ENCODE results near the gene ARPC5. TPM values are rescaled to one million over a fixed set of nuclear protein-coding genes. Genes with fewer than 3 reads are reported as not detected.

ARPC5 gene
- total and polyA plus RNA-seq, 10 of the 15 experiments (the other 5 are each of a cell fraction or from before 2014, with no cell fraction given), result 238 to 784 (median 309) TPM

DNA sequence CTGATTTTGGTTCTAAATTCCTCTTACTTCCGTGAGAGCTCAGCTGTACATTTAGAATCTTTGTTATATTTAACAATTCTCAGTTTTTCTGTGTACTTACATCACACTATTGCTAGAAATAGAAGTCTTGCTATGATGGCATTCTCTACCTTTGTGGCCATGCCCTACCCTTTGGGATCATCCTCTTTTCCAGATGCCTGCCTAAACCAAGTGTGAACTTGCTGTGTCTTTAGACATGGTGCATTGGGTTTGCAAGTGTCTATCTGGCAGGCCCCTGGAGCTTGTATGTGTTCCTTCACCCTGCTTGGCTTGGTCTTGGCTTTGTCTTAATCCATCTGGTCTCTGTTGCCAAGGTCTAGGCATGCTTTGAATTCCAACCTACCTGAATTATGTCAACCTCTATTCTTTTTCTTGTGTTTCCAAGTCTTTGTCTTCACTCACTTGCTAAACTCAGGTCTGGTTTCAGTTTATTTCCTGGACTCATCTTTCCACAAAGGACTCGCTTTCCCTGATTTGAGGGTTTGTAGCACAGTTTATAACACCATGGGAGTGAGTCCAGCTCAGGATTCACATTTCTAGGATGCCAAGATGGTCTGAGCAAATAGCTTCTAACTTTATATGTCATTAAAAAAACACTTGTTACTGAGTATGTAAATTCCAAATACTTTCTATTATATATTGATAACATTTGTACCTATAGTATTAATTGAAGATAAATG lies 38.2 kb upstream of the ARPC5 start (continued):
- TF ChIP-seq NFYB (IDR thresholded peaks at IDR 0.05; ENCODE audit: insufficient read depth, low read depth, low read length) (no peak), FOXM1 (IDR thresholded peaks at IDR 0.05; ENCODE audit: low read depth, low read length) (no peak)

- intact Hi-C loops (cut with micrococcal nuclease; ENCODE audit: unreplicated experiment), result no loop called here
- no TSS peak for BruUV-seq (replicated peaks)
- no peaks in the 10 kb centered on the region for H3K36me3 ChIP-seq (ENCODE audit: control insufficient read depth in 2 of 2, insufficient read depth in 2 of 2, low read length in 1 of 2)
- no peak overlapping the region for H3K27ac ChIP-seq (ENCODE audit: control insufficient read depth, insufficient read depth)
- no peaks in the 10 kb centered on the region for H3K27me3 ChIP-seq (replicated peaks in 1 of 2; ENCODE audit: control insufficient read depth in 2 of 2, insufficient read depth in 2 of 2, low read length in 1 of 2)
- DNase-seq (ENCODE audit: low read depth, low spot score) (no peak), ATAC-seq (no peak), FAIRE-seq (no peak)
- H3K4me3 ChIP-seq, result no peak overlapping the region
- H3K79me2 ChIP-seq (ENCODE audit: control insufficient read depth, insufficient read depth, low read length), result no peaks in the 10 kb centered on the region
- H3K4me1 ChIP-seq (ENCODE audit: control insufficient read depth, insufficient read depth, low read length), result no peaks in the 10 kb centered on the region
- no peak for TF ChIP-seq ATF7 (IDR thresholded peaks at IDR 0.05; ENCODE audit: low read depth)
- no peak for TF ChIP-seq HCFC1 (IDR thresholded peaks at IDR 0.05; ENCODE audit: low read length)
- TF ChIP-seq FOXM1 (IDR thresholded peaks at IDR 0.05; ENCODE audit: low read depth, low read length), result no peak
- no peak for TF ChIP-seq SMC3 (IDR thresholded peaks at IDR 0.05; ENCODE audit: borderline replicate concordance, low read length)
- TF ChIP-seq, protein P1, sequence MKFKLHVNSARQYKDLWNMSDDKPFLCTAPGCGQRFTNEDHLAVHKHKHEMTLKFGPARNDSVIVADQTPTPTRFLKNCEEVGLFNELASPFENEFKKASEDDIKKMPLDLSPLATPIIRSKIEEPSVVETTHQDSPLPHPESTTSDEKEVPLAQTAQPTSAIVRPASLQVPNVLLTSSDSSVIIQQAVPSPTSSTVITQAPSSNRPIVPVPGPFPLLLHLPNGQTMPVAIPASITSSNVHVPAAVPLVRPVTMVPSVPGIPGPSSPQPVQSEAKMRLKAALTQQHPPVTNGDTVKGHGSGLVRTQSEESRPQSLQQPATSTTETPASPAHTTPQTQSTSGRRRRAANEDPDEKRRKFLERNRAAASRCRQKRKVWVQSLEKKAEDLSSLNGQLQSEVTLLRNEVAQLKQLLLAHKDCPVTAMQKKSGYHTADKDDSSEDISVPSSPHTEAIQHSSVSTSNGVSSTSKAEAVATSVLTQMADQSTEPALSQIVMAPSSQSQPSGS (IDR thresholded peaks at IDR 0.05; ENCODE audit: low read length), result no peak
- no peak for TF ChIP-seq BCL11A (IDR thresholded peaks at IDR 0.05; ENCODE audit: low read depth, low read length)
- no peak for TF ChIP-seq STAT3 (IDR thresholded peaks at IDR 0.05; ENCODE audit: low read depth, low read length)
- TF ChIP-seq RUNX3 (IDR thresholded peaks at IDR 0.05; ENCODE audit: low read length), result no peak
- no peak for TF ChIP-seq SMAD1 (IDR thresholded peaks at IDR 0.05; ENCODE audit: low read depth, partially characterized antibody)
- TF ChIP-seq ZNF217 (IDR thresholded peaks at IDR 0.05), result no peak
- TF ChIP-seq CEBPB (IDR thresholded peaks at IDR 0.05; ENCODE audit: borderline replicate concordance in 1 of 2, low read depth in 2 of 2, low read length in 2 of 2), result no peak
- TF ChIP-seq NFIC (IDR thresholded peaks at IDR 0.05; ENCODE audit: low read depth, low read length), result no peak
- TF ChIP-seq RCOR1 (conservative IDR thresholded peaks at IDR 0.05; ENCODE audit: low read depth, low read length), result no peak
- no peak for TF ChIP-seq KDM1A (IDR thresholded peaks at IDR 0.05; ENCODE audit: borderline replicate concordance)
- no peak for TF ChIP-seq FOS (IDR thresholded peaks at IDR 0.05; ENCODE audit: borderline replicate concordance, extremely low read depth, insufficient read length)
- TF ChIP-seq CEBPZ (IDR thresholded peaks at IDR 0.05; ENCODE audit: low read depth, low read length), result no peak
- H3K9me3 ChIP-seq (replicated peaks; ENCODE audit: control insufficient read depth, insufficient read depth, low read length), result peaks cover 3% of the 10 kb centered on the region; the same call in 2 of the 3 replicates
- no peak overlapping the region for H2AFZ ChIP-seq (ENCODE audit: control insufficient read depth, low read depth, low read length)
- H3K4me2 ChIP-seq (ENCODE audit: control insufficient read depth, insufficient read depth), result no peak overlapping the region
- WGBS (ENCODE audit: insufficient coverage, insufficient replicate concordance, low lambda C conversion rate, missing lambda C conversion rate), result 28% methylated on average over 1 of the region's 1 CpG
- SMC1A ChIA-PET (ENCODE audit: uncharacterized antibody, unreplicated experiment), result interaction anchor here (2.9 kb wide), 1 partner anchor 15 kb away, joined by 17 read pairs; the partner anchor contains the start of gene APOBEC4
- POLR2A ChIA-PET, result no interaction called here
- CTCF ChIA-PET, result interaction anchor here (1.1 to 2.4 kb wide), 4 partner anchors 14 to 25 kb away, joined by 3 to 12 read pairs (median 4); no protein-coding TSS in a partner anchor
- RAD21 ChIA-PET (ENCODE audit: unreplicated experiment), result interaction anchor here (1.0 kb wide), 1 partner anchor 15 kb away, joined by 4 read pairs; no protein-coding TSS in a partner anchor
- H3K9ac ChIP-seq (ENCODE audit: control insufficient read depth, insufficient read depth, low read length), result no peak overlapping the region
- in situ Hi-C loops (cut with MboI), result no loop called here
- no peaks in the 10 kb centered on the region for H4K20me1 ChIP-seq (ENCODE audit: control insufficient read depth, insufficient read depth)
These were observed 34.6 kb upstream of the ARPC5 start for GRCh38 chr1:183670169-183670568.

All from GM12878 (cell line).